HepG2 (cell line): Measurements from ENCODE around the gene COMT. TPM values are rescaled to one million over a fixed set of nuclear protein-coding genes. Genes with fewer than 3 reads are reported as not detected.
A peak's percentile ranks its signal among the peaks of the same experiment; 100 is the strongest.

Experiments
- DMTF1 ChIP-seq: sonication (generic); formaldehyde crosslinking; IDR thresholded peaks from 2 replicates; pipeline ENCODE4 v1.4.0; 2020; ENCODE audit warnings: mild to moderate bottlenecking, missing genetic modification reagents
- GPN1 ChIP-seq: sonication (generic); formaldehyde crosslinking; IDR thresholded peaks from 2 replicates; pipeline ENCODE4 v1.5.1; 2020; ENCODE audit warnings: missing genetic modification reagents, borderline replicate concordance
- KAT7 ChIP-seq: IDR thresholded peaks from 2 replicates; pipeline ENCODE4 v1.6.1; 2018; ENCODE audit warnings: borderline replicate concordance, missing compliant biosample characterization
- KLF12 ChIP-seq: sonication (generic); formaldehyde crosslinking; IDR thresholded peaks from 2 replicates; pipeline ENCODE4 v1.4.0; 2020; ENCODE audit warnings: missing genetic modification reagents, borderline replicate concordance
- MEF2D ChIP-seq: sonication (generic); formaldehyde crosslinking; IDR thresholded peaks from 2 replicates; pipeline ENCODE4 v1.5.1; 2020; ENCODE audit warnings: mild to moderate bottlenecking, missing genetic modification reagents
- NR2F2 ChIP-seq: IDR thresholded peaks from 2 replicates; pipeline ENCODE4 v1.6.1; 2012; ENCODE audit warnings: low read depth, inconsistent platforms, borderline replicate concordance
- NR2F6 ChIP-seq, 2 experiments: IDR thresholded peaks; 2 replicates each; pipeline ENCODE4 v1.6.1; 2016; ENCODE audit warnings: antibody characterized with exemption in 1 of 2, mild to moderate bottlenecking in 1 of 2
- PHF21A ChIP-seq: sonication (generic); formaldehyde crosslinking; IDR thresholded peaks from 2 replicates; pipeline ENCODE4 v1.5.0; 2020; ENCODE audit warnings: mild to moderate bottlenecking, missing genetic modification reagents
- POLR2AphosphoS5 ChIP-seq: IDR thresholded peaks from 2 replicates; pipeline ENCODE4 v1.6.1; 2012; ENCODE audit warnings: low read depth, low read length
- PRMT3 ChIP-seq: sonication (generic); formaldehyde crosslinking; IDR thresholded peaks from 2 replicates; pipeline ENCODE4 v1.8.1; 2022; ENCODE audit warnings: low read depth, mild to moderate bottlenecking, moderate library complexity, missing genetic modification reagents, borderline replicate concordance
- SCMH1 ChIP-seq: sonication (generic); formaldehyde crosslinking; IDR thresholded peaks from 2 replicates; pipeline ENCODE4 v1.9.0; 2021; ENCODE audit warnings: missing genetic modification reagents, mild to moderate bottlenecking, borderline replicate concordance
- SNAPC2 ChIP-seq: sonication (generic); formaldehyde crosslinking; IDR thresholded peaks from 2 replicates; pipeline ENCODE4 v1.8.1; 2022; ENCODE audit warnings: mild to moderate bottlenecking, missing genetic modification reagents
- ZNF354B ChIP-seq: sonication (generic); formaldehyde crosslinking; IDR thresholded peaks from 2 replicates; pipeline ENCODE4 v1.8.0; 2022; ENCODE audit warnings: mild to moderate bottlenecking, missing genetic modification reagents
- ZNF564 ChIP-seq: sonication (generic); formaldehyde crosslinking; IDR thresholded peaks from 2 replicates; pipeline ENCODE4 v1.8.1; 2023; ENCODE audit warnings: mild to moderate bottlenecking, missing genetic modification reagents
- ZNF614 ChIP-seq: IDR thresholded peaks from 2 replicates; pipeline ENCODE4 v1.6.1; 2018; ENCODE audit warnings: missing biosample characterization, missing genetic modification reagents, inconsistent platforms, borderline replicate concordance
- polyA plus RNA-seq, 8 experiments: library from polyadenylated mRNA; depleted of rRNA in 3 of 8; stranded (reverse) in 7 of 8; unstranded in 1 of 8; fragments of >200 nt; fragmentation: Illumina TruSeq in 4 of 8; extraction: Trizol in 4 of 8; gene quantifications; 2 replicates each; pipeline versions ENCODE4 v1.2.1 to v1.2.3, GENCODE V29; 2011 to 2016; ENCODE audit warnings: low read depth in 4 of 8, missing spikeins in 1 of 8, mixed read lengths in 1 of 8; ENCODE audit not compliant: insufficient read depth in 1 of 8
- total RNA-seq, 5 experiments: library from RNA; depleted of rRNA; stranded (reverse); fragments of >200 nt; fragmentation: Illumina TruSeq; extraction: Trizol; gene quantifications; 2 replicates each; pipeline ENCODE4 v1.2.3, GENCODE V29; 2016; ENCODE audit warnings: low read depth in 1 of 5
- TF ChIP-seq, protein P1 (sequence below): sonication (generic); formaldehyde crosslinking; IDR thresholded peaks from 2 replicates; pipeline ENCODE4 v1.5.0; 2020; ENCODE audit warnings: mild to moderate bottlenecking, low read depth, missing genetic modification reagents, borderline replicate concordance
- TF ChIP-seq, protein P2 (sequence below): sonication (generic); formaldehyde crosslinking; IDR thresholded peaks from 2 replicates; pipeline ENCODE4 v1.5.0; 2020; ENCODE audit warnings: mild to moderate bottlenecking, missing genetic modification reagents
- TF ChIP-seq, protein P3 (sequence below): sonication (generic); formaldehyde crosslinking; IDR thresholded peaks from 2 replicates; pipeline ENCODE4 v1.4.0; 2020; ENCODE audit warnings: mild to moderate bottlenecking, missing genetic modification reagents
- TF ChIP-seq, protein P4 (sequence below): sonication (generic); formaldehyde crosslinking; IDR thresholded peaks from 2 replicates; pipeline ENCODE4 v1.4.0; 2020; ENCODE audit warnings: missing genetic modification reagents
- TF ChIP-seq, protein P5 (sequence below): sonication (generic); formaldehyde crosslinking; IDR thresholded peaks from 2 replicates; pipeline ENCODE4 v1.8.0; 2022; ENCODE audit warnings: missing genetic modification reagents, mild to moderate bottlenecking, inconsistent platforms, borderline replicate concordance

The COMT gene
- total and polyA plus RNA-seq, 2 of the 13 experiments (the other 11 are each of a cell fraction or from before 2014, with no cell fraction given): 156 to 162 TPM

DNA sequence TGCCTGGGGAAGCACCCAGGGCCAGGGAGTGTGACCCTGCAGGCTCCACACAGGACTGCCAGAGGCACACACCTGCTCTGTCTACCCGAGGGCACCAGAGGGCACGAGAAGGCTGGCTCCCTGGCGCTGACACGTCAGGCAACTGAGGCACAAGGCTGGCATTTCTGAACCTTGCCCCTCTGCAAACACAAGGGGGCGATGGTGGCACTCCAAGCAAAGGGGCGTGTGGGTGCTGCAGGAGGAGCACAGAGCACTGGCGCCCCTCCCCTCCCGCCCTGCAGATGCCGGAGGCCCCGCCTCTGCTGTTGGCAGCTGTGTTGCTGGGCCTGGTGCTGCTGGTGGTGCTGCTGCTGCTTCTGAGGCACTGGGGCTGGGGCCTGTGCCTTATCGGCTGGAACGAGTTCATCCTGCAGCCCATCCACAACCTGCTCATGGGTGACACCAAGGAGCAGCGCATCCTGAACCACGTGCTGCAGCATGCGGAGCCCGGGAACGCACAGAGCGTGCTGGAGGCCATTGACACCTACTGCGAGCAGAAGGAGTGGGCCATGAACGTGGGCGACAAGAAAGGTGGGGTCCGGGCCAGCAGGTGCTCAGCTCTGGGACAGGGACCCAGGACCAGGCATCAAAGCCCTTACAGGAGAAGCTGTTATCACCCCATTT is 20.8 kb downstream of the COMT start (continued):
- TF ChIP-seq POLR2AphosphoS5 (peak; percentile 57), ZNF564 (CRISPR knock-in tag) (no peak), NR2F2 (no peak), KLF12 (CRISPR knock-in tag) (no peak), ZNF354B (no peak), SCMH1 (CRISPR knock-in tag) (no peak), DMTF1 (no peak), SNAPC2 (peak; percentile 32; the same call in 1 of the 2 replicates), PRMT3 (CRISPR knock-in tag) (no peak), ZNF614 (CRISPR knock-in tag) (no peak), NR2F6 (IDR thresholded peaks at IDR 0.05) (no peak; the same call in 1 of the 2 replicates), NR2F6 (CRISPR knock-in tag; IDR thresholded peaks at IDR 0.05) (peak; percentile 26; the same call in 1 of the 2 replicates), KAT7 (CRISPR knock-in tag) (no peak), GPN1 (CRISPR knock-in tag) (no peak), PHF21A (CRISPR knock-in tag) (no peak), MEF2D (CRISPR knock-in tag) (no peak)
- TF ChIP-seq, protein P1, sequence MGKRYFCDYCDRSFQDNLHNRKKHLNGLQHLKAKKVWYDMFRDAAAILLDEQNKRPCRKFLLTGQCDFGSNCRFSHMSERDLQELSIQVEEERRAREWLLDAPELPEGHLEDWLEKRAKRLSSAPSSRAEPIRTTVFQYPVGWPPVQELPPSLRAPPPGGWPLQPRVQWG: no peak
- TF ChIP-seq, protein P2, sequence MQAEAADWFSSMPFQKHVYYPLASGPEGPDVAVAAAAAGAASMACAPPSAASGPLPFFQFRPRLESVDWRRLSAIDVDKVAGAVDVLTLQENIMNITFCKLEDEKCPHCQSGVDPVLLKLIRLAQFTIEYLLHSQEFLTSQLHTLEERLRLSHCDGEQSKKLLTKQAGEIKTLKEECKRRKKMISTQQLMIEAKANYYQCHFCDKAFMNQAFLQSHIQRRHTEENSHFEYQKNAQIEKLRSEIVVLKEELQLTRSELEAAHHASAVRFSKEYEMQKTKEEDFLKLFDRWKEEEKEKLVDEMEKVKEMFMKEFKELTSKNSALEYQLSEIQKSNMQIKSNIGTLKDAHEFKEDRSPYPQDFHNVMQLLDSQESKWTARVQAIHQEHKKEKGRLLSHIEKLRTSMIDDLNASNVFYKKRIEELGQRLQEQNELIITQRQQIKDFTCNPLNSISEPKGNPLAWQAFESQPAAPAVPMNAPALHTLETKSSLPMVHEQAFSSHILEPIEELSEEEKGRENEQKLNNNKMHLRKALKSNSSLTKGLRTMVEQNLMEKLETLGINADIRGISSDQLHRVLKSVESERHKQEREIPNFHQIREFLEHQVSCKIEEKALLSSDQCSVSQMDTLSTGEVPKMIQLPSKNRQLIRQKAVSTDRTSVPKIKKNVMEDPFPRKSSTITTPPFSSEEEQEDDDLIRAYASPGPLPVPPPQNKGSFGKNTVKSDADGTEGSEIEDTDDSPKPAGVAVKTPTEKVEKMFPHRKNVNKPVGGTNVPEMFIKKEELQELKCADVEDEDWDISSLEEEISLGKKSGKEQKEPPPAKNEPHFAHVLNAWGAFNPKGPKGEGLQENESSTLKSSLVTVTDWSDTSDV (CRISPR knock-in tag): no peak
- TF ChIP-seq, protein P3, sequence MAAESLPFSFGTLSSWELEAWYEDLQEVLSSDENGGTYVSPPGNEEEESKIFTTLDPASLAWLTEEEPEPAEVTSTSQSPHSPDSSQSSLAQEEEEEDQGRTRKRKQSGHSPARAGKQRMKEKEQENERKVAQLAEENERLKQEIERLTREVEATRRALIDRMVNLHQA (CRISPR knock-in tag): no peak
- TF ChIP-seq, protein P4, sequence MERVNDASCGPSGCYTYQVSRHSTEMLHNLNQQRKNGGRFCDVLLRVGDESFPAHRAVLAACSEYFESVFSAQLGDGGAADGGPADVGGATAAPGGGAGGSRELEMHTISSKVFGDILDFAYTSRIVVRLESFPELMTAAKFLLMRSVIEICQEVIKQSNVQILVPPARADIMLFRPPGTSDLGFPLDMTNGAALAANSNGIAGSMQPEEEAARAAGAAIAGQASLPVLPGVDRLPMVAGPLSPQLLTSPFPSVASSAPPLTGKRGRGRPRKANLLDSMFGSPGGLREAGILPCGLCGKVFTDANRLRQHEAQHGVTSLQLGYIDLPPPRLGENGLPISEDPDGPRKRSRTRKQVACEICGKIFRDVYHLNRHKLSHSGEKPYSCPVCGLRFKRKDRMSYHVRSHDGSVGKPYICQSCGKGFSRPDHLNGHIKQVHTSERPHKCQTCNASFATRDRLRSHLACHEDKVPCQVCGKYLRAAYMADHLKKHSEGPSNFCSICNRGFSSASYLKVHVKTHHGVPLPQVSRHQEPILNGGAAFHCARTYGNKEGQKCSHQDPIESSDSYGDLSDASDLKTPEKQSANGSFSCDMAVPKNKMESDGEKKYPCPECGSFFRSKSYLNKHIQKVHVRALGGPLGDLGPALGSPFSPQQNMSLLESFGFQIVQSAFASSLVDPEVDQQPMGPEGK (CRISPR knock-in tag): peak; percentile 68
- TF ChIP-seq, protein P5, sequence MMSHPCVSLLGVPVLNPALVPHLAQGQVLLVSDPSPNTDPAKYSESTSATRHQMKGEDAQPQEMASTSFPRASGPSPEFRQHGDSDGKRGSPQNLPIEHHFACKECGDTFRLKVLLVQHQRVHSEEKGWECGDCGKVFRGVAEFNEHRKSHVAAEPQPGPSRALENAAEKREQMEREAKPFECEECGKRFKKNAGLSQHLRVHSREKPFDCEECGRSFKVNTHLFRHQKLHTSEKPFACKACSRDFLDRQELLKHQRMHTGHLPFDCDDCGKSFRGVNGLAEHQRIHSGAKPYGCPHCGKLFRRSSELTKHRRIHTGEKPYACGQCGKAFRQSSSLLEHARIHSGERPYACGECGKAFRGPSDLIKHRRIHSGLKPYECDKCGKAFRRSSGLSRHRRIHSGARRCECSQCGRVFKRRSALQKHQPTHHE (CRISPR knock-in tag): no peak
